Measurements from ENCODE around the gene CPXM1.
"Not testable (repeated sequence)": the region's sequence is repeated elsewhere in the genome, so short reads cannot be mapped to it uniquely, and the experiment has no call there.

CPXM1 gene

GRCh38 chr20:2820896-2821869 is 20.8 kb upstream of the CPXM1 start:
- DNase-seq (ENCODE audit: low read depth, low spot score): no peak

GRCh38 chr20:2820084-2820895 is 19.9 kb upstream of the CPXM1 start:
- DNase-seq (ENCODE audit: low read depth, low spot score): no peak

GRCh38 chr20:2817891-2818595 is 17.6 kb upstream of the CPXM1 start:
- DNase-seq (ENCODE audit: low read depth, low spot score): no peak

GRCh38 chr20:2817341-2817726 is 16.9 kb upstream of the CPXM1 start:
- DNase-seq (ENCODE audit: low read depth, low spot score): no peak

GRCh38 chr20:2816583-2817340 is 16.3 kb upstream of the CPXM1 start:
- no peak for DNase-seq (ENCODE audit: low read depth, low spot score)

- no peak for DNase-seq (ENCODE audit: low read depth, low spot score)
These were observed 15.7 kb upstream of the CPXM1 start, which contains the start of gene TMEM239 for GRCh38 chr20:2816030-2816582. TMEM239 (plus strand) TSS chr20:2816364; CDS start chr20:2816555, 191 bp downstream.

- DNase-seq (ENCODE audit: low read depth, low spot score): no peak
These were observed 14.9 kb upstream of the CPXM1 start for GRCh38 chr20:2815242-2815900.

GRCh38 chr20:2814587-2815051 is 14.2 kb upstream of the CPXM1 start, which contains the start of gene C20orf141:
C20orf141 (plus strand) TSS chr20:2814987; CDS start chr20:2815185, 198 bp downstream.
- no peak for DNase-seq (ENCODE audit: low read depth, low spot score)

- no peak for DNase-seq (ENCODE audit: low read depth, low spot score)
These were observed 13.6 kb upstream of the CPXM1 start for GRCh38 chr20:2814076-2814475.

GRCh38 chr20:2812189-2812588 is 11.8 kb upstream of the CPXM1 start:
- no peak for DNase-seq (ENCODE audit: low read depth, low spot score)

GRCh38 chr20:2809690-2810089 is 9.3 kb upstream of the CPXM1 start:
- DNase-seq (ENCODE audit: low read depth, low spot score): no peak

GRCh38 chr20:2807929-2808328 is 7.5 kb upstream of the CPXM1 start:
- DNase-seq (ENCODE audit: low read depth, low spot score): not testable (repeated sequence)

- DNase-seq (ENCODE audit: low read depth, low spot score): no peak
These were observed 6.6 kb upstream of the CPXM1 start for GRCh38 chr20:2807019-2807418.

- DNase-seq (ENCODE audit: low read depth, low spot score): no peak
These were observed 5.9 kb upstream of the CPXM1 start for GRCh38 chr20:2806351-2806701.

GRCh38 chr20:2805689-2806350 is 5.4 kb upstream of the CPXM1 start:
- no peak for DNase-seq (ENCODE audit: low read depth, low spot score)

GRCh38 chr20:2804852-2805688 is 4.6 kb upstream of the CPXM1 start:
- no peak for DNase-seq (ENCODE audit: low read depth, low spot score)

- DNase-seq (ENCODE audit: low read depth, low spot score): no peak
These were observed 3.8 kb upstream of the CPXM1 start for GRCh38 chr20:2804041-2804828.

GRCh38 chr20:2801286-2801728 is 880 bp upstream of the CPXM1 start:
- no peak for DNase-seq (ENCODE audit: low read depth, low spot score)

All from activated CD4-positive, CD25-positive, alpha-beta regulatory T cell treated with anti-CD3 and anti-CD28 coated beads, Interleukin-2, amount 50 U/mL, for 16 hours (primary cell).